Amygdala (tissue), 56 donors: ENCODE measurements around the gene CCDC169.

ENCODE experiments used
- DNase-seq, 56 donors: peaks; one replicate each; lab custom pipeline; 2025; lab: John Stamatoyannopoulos, UW

Gene CCDC169

GRCh38 chr13:36248700-36249099 is 48.9 kb downstream of the CCDC169 start:
- no peak for DNase-seq

GRCh38 chr13:36244990-36245389 is 52.6 kb downstream of the CCDC169 start:
- no peak for DNase-seq

GRCh38 chr13:36244073-36244472 is 53.5 kb downstream of the CCDC169 start:
- no peak for DNase-seq

- no peak for DNase-seq
Observed at GRCh38 chr13:36242761-36243160, 54.9 kb downstream of the CCDC169 start.

GRCh38 chr13:36231236-36231635 is 66.4 kb downstream of the CCDC169 start:
- DNase-seq, result no peak

- no peak for DNase-seq
Observed at GRCh38 chr13:36224730-36225129, 72.9 kb downstream of the CCDC169 start.

- DNase-seq, result no peak
Observed at GRCh38 chr13:36219883-36220282, 77.7 kb downstream of the CCDC169 start.

GRCh38 chr13:36217456-36217855 is 80.2 kb downstream of the CCDC169 start:
- no peak for DNase-seq

- no peak for DNase-seq
Observed at GRCh38 chr13:36214163-36214921, 83.3 kb downstream of the CCDC169 start, which contains the start of gene SOHLH2. Gene SOHLH2 (minus strand): TSS chr13:36214556. CDS start chr13:36214526, 30 bp downstream.

- DNase-seq, result no peak
Observed at GRCh38 chr13:36212789-36213188, 84.8 kb downstream of the CCDC169 start.

- DNase-seq, result no peak
Observed at GRCh38 chr13:36211567-36211966, 86.0 kb downstream of the CCDC169 start.

- DNase-seq, result no peak
Observed at GRCh38 chr13:36210738-36211137, 86.9 kb downstream of the CCDC169 start.

GRCh38 chr13:36207672-36208071 is 89.9 kb downstream of the CCDC169 start:
- no peak for DNase-seq

GRCh38 chr13:36193151-36193855 is 104.3 kb downstream of the CCDC169 start:
- DNase-seq, result no peak

GRCh38 chr13:36192166-36192565 is 105.4 kb downstream of the CCDC169 start:
- no peak for DNase-seq

GRCh38 chr13:36190771-36191170 is 106.8 kb downstream of the CCDC169 start:
- DNase-seq, result no peak

GRCh38 chr13:36188441-36188840 is 109.2 kb downstream of the CCDC169 start:
- DNase-seq, result no peak

GRCh38 chr13:36183901-36184300 is 113.7 kb downstream of the CCDC169 start:
- no peak for DNase-seq
